ENCODE measurements around the gene IZUMO1R.
"Not testable (repeated sequence)": the region's sequence is repeated elsewhere in the genome, so short reads cannot be mapped to it uniquely, and the experiment has no call there.

IZUMO1R gene

DNA sequence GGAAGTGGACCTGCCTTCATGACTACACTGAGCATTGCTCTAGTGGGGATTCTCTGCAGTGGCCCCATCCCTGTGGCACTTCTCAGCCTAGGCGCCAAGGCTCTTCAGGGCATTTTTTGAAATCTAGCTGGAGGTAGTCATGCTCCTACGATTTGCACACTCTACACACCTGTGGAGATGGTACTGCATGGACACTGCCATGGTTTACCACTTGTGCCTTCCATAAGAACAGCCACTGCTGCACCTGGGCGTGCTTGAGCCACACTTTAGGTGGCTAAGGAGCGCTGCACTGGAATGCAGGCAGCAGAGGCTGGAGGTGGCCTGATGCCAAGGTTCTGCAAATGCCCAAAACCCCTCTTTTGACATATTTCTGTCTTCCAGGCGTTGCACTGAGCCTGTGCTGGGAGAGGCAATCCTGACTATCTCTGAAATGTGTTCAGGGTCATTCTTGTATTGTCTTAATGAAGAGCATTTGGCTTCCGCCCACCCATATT lies 24.3 kb downstream of the IZUMO1R start:
- DNase-seq: no peak

DNA sequence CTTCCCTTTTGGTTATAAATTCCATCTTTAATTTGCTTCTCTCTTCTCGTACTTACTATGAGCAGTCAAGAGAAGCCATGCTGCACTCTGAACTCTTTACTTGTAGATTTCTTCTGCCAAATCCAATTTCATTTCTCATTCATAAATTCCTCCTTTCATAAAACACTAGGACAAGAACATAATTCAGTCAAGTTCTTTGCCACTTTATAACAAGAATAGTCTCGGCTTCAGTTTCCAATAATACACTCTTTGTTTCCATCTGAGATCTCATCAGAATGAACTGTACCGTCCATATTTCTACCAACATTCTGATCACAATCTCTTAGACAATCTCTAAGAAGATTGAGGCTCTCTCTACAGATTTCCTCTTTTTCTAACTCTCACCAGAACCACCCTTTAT lies 25.1 kb downstream of the IZUMO1R start:
- no peak for DNase-seq

GRCh38 chr11:94330789-94331188 lies 26.4 kb downstream of the IZUMO1R start:
- DNase-seq: no peak

DNA sequence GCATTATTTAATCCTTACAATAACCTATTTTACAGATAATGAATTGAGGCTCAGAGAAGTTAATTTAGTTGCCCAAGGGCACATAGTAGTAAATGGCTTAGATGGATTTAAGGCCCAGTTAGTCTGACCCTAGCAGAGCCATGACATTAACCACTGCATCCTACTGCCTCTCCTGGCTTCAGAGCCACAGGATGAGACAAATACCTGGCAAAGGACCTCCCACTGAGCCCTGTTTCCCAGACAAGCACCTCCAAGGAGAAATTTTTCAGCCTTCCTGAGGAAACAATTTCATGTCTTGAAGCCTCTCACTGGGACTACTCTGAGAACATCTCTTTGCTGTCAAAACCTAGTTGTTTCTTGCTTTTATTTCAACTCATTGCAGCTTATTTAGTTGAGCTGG lies 28.4 kb downstream of the IZUMO1R start:
- no peak for DNase-seq

GRCh38 chr11:94336033-94336432 lies 31.7 kb downstream of the IZUMO1R start:
- DNase-seq: no peak

GRCh38 chr11:94338651-94339050 lies 34.3 kb downstream of the IZUMO1R start:
- DNase-seq: no peak

GRCh38 chr11:94342250-94342649 lies 37.9 kb downstream of the IZUMO1R start:
- DNase-seq: no peak

DNA sequence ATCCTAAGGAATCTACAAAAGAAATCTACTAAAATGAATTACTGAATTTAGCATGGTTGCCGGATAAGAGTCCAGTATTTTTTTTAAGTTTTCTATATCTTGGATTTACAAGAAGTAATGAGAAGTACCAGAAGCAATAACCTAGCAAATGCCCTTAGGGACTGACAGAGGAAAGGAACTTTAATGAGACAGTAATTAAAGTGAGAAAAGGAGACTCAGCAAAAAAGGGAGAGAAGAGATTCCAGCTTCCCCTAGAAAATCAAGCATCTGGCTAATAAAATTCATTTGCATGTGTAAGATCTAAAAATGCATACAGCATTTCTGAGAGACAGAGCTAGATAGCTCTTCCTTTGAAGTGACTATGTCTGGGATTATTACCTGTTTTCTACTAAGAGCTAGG lies 39.1 kb downstream of the IZUMO1R start:
- DNase-seq: no peak

GRCh38 chr11:94346311-94346710 lies 41.9 kb downstream of the IZUMO1R start:
- not testable (repeated sequence) for DNase-seq

- not testable (repeated sequence) for DNase-seq
These were observed 46.6 kb downstream of the IZUMO1R start for GRCh38 chr11:94350850-94351563.

Data from CD4-positive, alpha-beta T cell treated with Interferon gamma for 1 hour (primary cell).